ENCODE measurements around the gene LRFN5. TPM values are rescaled to one million over a fixed set of nuclear protein-coding genes. Genes with fewer than 3 reads are reported as not detected.

The LRFN5 gene
- total and polyA plus RNA-seq, 9 of the 15 experiments (the other 6 are each of a cell fraction or from before 2014, with no cell fraction given) = 0.01 to 0.27 (median 0.09) TPM; not detected in 1

DNA sequence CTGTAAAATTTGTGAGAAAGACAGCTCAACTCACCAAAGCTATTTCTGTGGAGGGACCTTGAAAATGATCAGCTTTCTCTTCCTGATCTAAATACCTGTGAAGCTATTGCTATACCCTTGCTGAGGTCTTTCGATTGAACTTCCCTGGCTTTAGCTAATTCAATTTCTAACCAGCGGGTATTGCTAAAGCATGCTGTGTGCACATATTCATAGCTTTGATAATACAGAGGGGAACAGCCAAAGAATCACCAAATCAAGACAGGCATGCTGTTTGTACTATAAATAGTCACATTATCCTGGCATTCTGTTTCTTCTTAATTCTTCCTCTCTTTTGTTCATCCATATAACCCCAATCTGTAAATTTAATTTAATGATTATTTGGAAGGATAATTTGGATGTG lies 233.0 kb downstream of the LRFN5 start (continued):
- TF ChIP-seq AFF4 (CRISPR knock-in tag; IDR thresholded peaks at IDR 0.05) = no peak
- no peak for TF ChIP-seq MAFK (IDR thresholded peaks at IDR 0.05; ENCODE audit: low read length)
- no peak for TF ChIP-seq FOS (IDR thresholded peaks at IDR 0.05; ENCODE audit: extremely low read depth, insufficient read length)
- TF ChIP-seq ZFP30 (CRISPR knock-in tag; IDR thresholded peaks at IDR 0.05; ENCODE audit: borderline replicate concordance) = no peak
- TF ChIP-seq ZBTB43 (CRISPR knock-in tag; IDR thresholded peaks at IDR 0.05) = no peak
- no peak for TF ChIP-seq MXI1 (IDR thresholded peaks at IDR 0.05; ENCODE audit: low read depth, low read length)
- TF ChIP-seq MCM5 (IDR thresholded peaks at IDR 0.05; ENCODE audit: low read depth) = no peak
- TF ChIP-seq, protein P1, sequence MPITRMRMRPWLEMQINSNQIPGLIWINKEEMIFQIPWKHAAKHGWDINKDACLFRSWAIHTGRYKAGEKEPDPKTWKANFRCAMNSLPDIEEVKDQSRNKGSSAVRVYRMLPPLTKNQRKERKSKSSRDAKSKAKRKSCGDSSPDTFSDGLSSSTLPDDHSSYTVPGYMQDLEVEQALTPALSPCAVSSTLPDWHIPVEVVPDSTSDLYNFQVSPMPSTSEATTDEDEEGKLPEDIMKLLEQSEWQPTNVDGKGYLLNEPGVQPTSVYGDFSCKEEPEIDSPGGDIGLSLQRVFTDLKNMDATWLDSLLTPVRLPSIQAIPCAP (CRISPR knock-in tag; IDR thresholded peaks at IDR 0.05; ENCODE audit: borderline replicate concordance) = no peak
- no peak for TF ChIP-seq XRCC4 (IDR thresholded peaks at IDR 0.05; ENCODE audit: extremely low read depth, insufficient read depth, insufficient read length)
- TF ChIP-seq KAT7 (CRISPR knock-in tag; IDR thresholded peaks at IDR 0.05; ENCODE audit: borderline replicate concordance) = no peak

Measured in K562 (cell line).